Adipocyte (in vitro differentiated cells): ENCODE data around the gene PAPOLB.

Source experiments
- DNase-seq: peaks from one replicate; pipeline ENCODE4 v3.0.0-alpha.2; 2015; ENCODE audit warnings: low read depth
- H3K27me3 ChIP-seq: replicated peaks from 2 replicates; pipeline ENCODE4 v1.7.0; 2013; ENCODE audit warnings: mild to moderate bottlenecking, low read length, moderate library complexity; ENCODE audit not compliant: control insufficient read depth, insufficient read depth
- H3K36me3 ChIP-seq: 2 replicates; pipeline ENCODE4 v1.7.0; 2013; ENCODE audit warnings: low read length, mild to moderate bottlenecking, moderate library complexity; ENCODE audit not compliant: control insufficient read depth, insufficient read depth, severe bottlenecking
- H3K4me1 ChIP-seq: 2 replicates; pipeline ENCODE4 v1.7.0; 2013; ENCODE audit warnings: mild to moderate bottlenecking, low read length, moderate library complexity; ENCODE audit not compliant: control insufficient read depth, insufficient read depth
- H3K4me3 ChIP-seq: 2 replicates; pipeline ENCODE4 v1.7.0; 2013; ENCODE audit warnings: mild to moderate bottlenecking, low read length, moderate library complexity
- H3K9ac ChIP-seq: 2 replicates; pipeline ENCODE4 v1.7.0; 2013; ENCODE audit warnings: mild to moderate bottlenecking, low read length, moderate library complexity
- H3K9me3 ChIP-seq: 2 replicates; pipeline ENCODE4 v1.7.0; 2013; ENCODE audit warnings: mild to moderate bottlenecking, low read length, moderate library complexity; ENCODE audit not compliant: control insufficient read depth

The PAPOLB gene

DNA sequence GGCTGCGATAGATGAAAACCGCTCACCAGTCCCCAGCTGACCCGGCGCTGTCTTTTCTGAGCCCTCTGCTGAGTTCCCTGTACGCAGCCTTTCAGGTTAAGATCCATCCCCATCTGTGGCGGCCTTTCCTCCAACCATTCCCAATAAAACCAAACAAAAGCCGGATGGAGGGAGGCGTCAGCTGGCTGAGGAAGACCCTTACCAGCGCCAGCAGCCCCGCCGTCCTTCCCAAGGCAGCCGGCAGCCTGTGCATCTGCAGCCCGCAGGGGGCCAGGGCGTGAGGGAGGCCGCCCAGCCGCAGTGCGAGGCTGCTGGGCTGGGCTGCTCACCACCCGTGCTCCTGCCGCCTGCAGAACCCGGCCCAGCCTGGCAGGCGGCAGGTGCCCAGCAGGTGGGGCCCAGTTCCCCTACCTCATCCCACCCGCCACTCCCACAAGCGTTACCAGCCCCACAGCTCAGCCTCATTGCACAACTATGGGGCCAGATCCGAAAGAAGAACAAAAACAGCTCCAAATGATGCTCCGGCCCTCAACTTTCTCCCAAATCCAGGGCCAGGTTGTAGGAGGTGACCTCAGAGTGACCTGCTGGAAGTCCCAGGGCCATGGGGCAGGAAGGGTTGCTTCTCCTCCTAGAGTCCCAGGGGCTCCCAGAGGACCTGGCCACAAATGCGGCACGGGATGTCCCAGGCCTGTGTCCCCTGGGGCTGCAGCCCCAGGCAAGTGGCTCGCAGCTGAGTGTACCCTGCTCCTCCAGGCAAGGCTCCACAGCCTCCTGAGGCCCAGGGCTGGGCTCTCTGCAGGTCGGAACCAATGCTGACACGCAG lies 23.8 kb downstream of the PAPOLB start:
- Histone ChIP-seq H3K27me3 (no peaks in the 10 kb centered on the region), H3K36me3 (no peaks in the 10 kb centered on the region), H3K9ac (no peak overlapping the region), H3K4me1 (no peaks in the 10 kb centered on the region), H3K4me3 (no peak overlapping the region), H3K9me3 (no peaks in the 10 kb centered on the region)
- DNase-seq: no peak

DNA sequence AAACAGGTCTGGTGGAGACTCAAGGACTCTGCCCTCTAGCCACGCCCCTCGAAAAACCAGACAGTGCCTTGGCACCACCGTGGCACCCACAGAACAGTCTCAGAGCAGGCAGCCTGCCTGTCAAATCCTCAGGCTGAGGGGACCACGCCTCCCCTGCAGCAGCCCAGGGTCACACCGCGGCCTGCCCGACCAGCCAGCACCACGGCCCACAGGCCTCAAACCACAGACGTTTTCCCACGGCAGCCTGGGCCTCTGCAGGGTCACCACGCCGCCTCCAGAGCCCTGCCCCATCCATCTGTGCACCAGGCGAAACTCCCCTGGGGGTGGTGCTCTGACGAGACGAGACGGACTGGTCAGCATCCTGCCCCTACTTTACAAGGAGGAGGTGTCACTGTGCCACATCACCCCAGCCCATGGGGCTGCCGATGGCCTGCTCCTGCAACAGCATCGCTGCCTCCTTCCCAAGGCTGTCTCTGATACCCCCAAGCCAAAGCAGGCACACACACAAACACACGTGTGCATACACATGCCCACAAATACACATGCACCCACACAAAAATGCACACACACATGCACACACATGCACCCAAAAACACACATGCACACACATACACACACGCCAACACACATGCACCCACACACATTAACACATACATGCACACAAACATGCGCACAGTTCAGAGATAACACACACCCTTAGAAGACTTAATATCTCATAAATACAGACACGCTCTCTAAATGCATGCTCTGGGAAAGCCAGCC lies 24.6 kb downstream of the PAPOLB start:
- no peak for DNase-seq
- Histone ChIP-seq H3K4me1 (no peaks in the 10 kb centered on the region), H3K36me3 (no peaks in the 10 kb centered on the region), H3K9ac (no peak overlapping the region), H3K4me3 (no peak overlapping the region), H3K9me3 (no peaks in the 10 kb centered on the region), H3K27me3 (no peaks in the 10 kb centered on the region)

GRCh38 chr7:4836206-4836661 lies 25.6 kb downstream of the PAPOLB start:
- H3K4me1 ChIP-seq: no peaks in the 10 kb centered on the region
- H3K9me3 ChIP-seq: no peaks in the 10 kb centered on the region
- no peak for DNase-seq
- no peak overlapping the region for H3K9ac ChIP-seq
- no peak overlapping the region for H3K4me3 ChIP-seq
- H3K27me3 ChIP-seq: no peaks in the 10 kb centered on the region
- H3K36me3 ChIP-seq: no peaks in the 10 kb centered on the region

GRCh38 chr7:4835398-4836205 lies 26.2 kb downstream of the PAPOLB start:
- Histone ChIP-seq H3K9ac (no peak overlapping the region), H3K9me3 (no peaks in the 10 kb centered on the region), H3K36me3 (no peaks in the 10 kb centered on the region), H3K4me3 (no peak overlapping the region), H3K27me3 (no peaks in the 10 kb centered on the region), H3K4me1 (no peaks in the 10 kb centered on the region)
- DNase-seq: no peak

DNA sequence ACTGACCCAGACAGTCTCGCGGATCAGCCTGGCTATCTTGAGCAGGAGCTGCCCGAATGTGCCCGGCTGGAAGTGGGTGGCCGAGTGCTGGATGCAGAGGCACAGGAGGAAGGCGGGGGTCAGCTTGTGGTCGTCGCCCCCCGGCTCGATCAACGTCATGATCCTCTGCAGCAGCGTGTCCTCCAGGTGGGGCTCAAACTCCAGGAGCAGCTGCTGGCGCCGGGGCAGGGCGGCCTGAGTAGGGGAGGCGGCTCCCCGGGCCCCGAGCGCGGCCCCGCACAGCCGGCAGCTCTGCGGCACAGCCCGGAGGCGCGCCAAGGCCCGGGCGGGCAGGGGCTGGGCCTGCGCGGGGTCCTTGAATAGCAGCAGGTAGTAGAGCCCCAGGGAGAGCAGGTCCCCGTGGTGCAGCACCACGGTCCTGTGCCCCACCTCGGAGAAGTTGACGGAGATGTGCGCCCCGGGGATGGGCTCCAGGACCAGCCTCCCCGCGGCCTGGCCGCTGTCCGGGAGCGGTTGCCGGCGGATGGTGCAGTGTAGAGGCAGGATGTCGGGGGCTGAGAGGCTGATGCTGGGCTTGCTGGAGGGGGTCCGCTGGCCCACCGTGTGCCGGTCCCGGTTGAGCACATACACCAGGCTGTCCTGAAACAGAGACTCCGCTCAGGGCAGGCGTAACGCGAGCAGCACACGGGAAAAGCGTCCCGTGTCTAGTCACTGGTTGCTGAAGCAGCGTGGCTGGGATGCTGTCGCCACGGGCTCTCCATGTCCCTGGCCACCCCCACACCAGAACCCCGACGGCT lies 27.0 kb downstream of the PAPOLB start:
- Histone ChIP-seq H3K9me3 (no peaks in the 10 kb centered on the region), H3K4me1 (no peaks in the 10 kb centered on the region), H3K27me3 (no peaks in the 10 kb centered on the region), H3K36me3 (no peaks in the 10 kb centered on the region), H3K9ac (no peak overlapping the region), H3K4me3 (no peak overlapping the region)
- no peak for DNase-seq

- Histone ChIP-seq H3K27me3 (no peaks in the 10 kb centered on the region), H3K4me1 (no peaks in the 10 kb centered on the region), H3K36me3 (no peaks in the 10 kb centered on the region), H3K9me3 (no peaks in the 10 kb centered on the region), H3K4me3 (no peak overlapping the region), H3K9ac (no peak overlapping the region)
- no peak for DNase-seq
These were observed 27.9 kb downstream of the PAPOLB start for GRCh38 chr7:4833691-4834600.

- Histone ChIP-seq H3K9me3 (no peaks in the 10 kb centered on the region), H3K9ac (no peak overlapping the region), H3K4me1 (no peaks in the 10 kb centered on the region), H3K4me3 (no peak overlapping the region), H3K27me3 (no peaks in the 10 kb centered on the region), H3K36me3 (no peaks in the 10 kb centered on the region)
- no peak for DNase-seq
These were observed 28.7 kb downstream of the PAPOLB start for GRCh38 chr7:4833176-4833575.

- no peak overlapping the region for H3K4me3 ChIP-seq
- H3K4me1 ChIP-seq: no peaks in the 10 kb centered on the region
- H3K36me3 ChIP-seq: no peaks in the 10 kb centered on the region
- no peaks in the 10 kb centered on the region for H3K9me3 ChIP-seq
- no peaks in the 10 kb centered on the region for H3K27me3 ChIP-seq
- H3K9ac ChIP-seq: no peak overlapping the region
- no peak for DNase-seq
These were observed 29.1 kb downstream of the PAPOLB start for GRCh38 chr7:4832711-4833110.

DNA sequence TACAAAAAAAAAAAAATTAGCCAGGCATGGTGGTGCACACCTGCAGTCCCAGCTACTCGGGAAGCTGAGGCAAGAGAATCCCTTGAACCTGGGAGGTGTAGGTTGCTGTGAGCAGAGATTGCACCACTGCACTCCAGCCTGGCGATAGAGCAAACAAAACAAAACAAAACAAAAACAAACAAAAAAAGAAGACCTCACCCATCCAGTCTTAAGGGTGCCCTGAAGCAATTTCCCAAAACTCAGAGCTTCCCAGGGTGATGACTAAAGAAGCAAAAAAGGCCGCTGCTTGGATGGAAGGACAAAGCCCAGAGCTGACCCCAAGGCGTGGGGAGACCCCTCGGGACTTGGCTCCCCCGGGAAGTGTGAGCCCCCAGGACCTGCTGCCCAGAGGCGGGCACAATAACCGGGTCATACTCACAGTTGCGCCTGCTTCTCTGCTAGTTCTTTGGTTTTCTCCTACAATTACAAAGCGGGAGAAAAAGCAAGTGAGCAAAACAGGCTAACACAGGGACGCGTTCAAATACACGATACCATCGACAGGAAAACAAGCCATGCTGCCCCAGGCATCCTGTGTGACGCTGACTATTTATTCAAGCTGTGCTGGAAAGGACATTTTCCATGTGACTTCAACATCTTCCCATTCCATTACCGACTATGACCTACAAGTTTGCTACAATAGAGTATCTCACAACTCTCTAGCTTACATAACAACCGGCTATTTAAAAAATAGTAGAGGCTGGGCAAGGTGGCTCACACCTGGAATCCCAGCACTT lies 29.9 kb downstream of the PAPOLB start:
- Histone ChIP-seq H3K4me3 (no peak overlapping the region), H3K4me1 (no peaks in the 10 kb centered on the region), H3K36me3 (no peaks in the 10 kb centered on the region), H3K9ac (no peak overlapping the region), H3K9me3 (no peaks in the 10 kb centered on the region), H3K27me3 (no peaks in the 10 kb centered on the region)
- no peak for DNase-seq
